Activated CD8-positive, alpha-beta memory T cell treated with anti-CD3 and anti-CD28 coated beads, Interleukin-2, amount 50 U/mL, for 48 hours (primary cell): ENCODE data around the gene ARHGEF5.
"Not testable (repeated sequence)": the region's sequence is repeated elsewhere in the genome, so short reads cannot be mapped to it uniquely, and the experiment has no call there.

Source experiments
- DNase-seq: peaks from one replicate; pipeline ENCODE4 v3.0.0-alpha.2; 2020

The ARHGEF5 gene

GRCh38 chr7:144384555-144385245 lies 29.5 kb downstream of the ARHGEF5 start:
- no peak for DNase-seq

GRCh38 chr7:144386741-144387140 lies 31.5 kb downstream of the ARHGEF5 start:
- DNase-seq, result no peak

GRCh38 chr7:144388950-144389349 lies 33.7 kb downstream of the ARHGEF5 start:
- DNase-seq, result no peak

GRCh38 chr7:144390481-144390880 lies 35.3 kb downstream of the ARHGEF5 start:
- no peak for DNase-seq

GRCh38 chr7:144391014-144391413 lies 35.8 kb downstream of the ARHGEF5 start:
- DNase-seq, result no peak

- no peak for DNase-seq
These were observed 36.6 kb downstream of the ARHGEF5 start for GRCh38 chr7:144391823-144392255.

- no peak for DNase-seq
These were observed 41.9 kb downstream of the ARHGEF5 start for GRCh38 chr7:144397086-144397485.

- DNase-seq, result no peak
These were observed 43.1 kb downstream of the ARHGEF5 start for GRCh38 chr7:144398291-144398690.

GRCh38 chr7:144398911-144399310 lies 43.7 kb downstream of the ARHGEF5 start:
- no peak for DNase-seq

- no peak for DNase-seq
These were observed 44.7 kb downstream of the ARHGEF5 start for GRCh38 chr7:144399946-144400345.

- DNase-seq, result no peak
These were observed 46.3 kb downstream of the ARHGEF5 start for GRCh38 chr7:144401490-144401889.

- DNase-seq, result no peak
These were observed 47.9 kb downstream of the ARHGEF5 start for GRCh38 chr7:144403102-144403501.

- DNase-seq, result no peak
These were observed 48.5 kb downstream of the ARHGEF5 start, which contains the start of gene NOBOX for GRCh38 chr7:144403649-144404061. Gene NOBOX (minus strand): TSS chr7:144403693.

GRCh38 chr7:144404946-144405345 lies 49.7 kb downstream of the ARHGEF5 start:
- DNase-seq, result no peak

GRCh38 chr7:144407266-144407931 lies 52.2 kb downstream of the ARHGEF5 start:
- no peak for DNase-seq

- DNase-seq, result no peak
These were observed 52.9 kb downstream of the ARHGEF5 start for GRCh38 chr7:144408121-144408520.

- no peak for DNase-seq
These were observed 55.2 kb downstream of the ARHGEF5 start for GRCh38 chr7:144410441-144410840.

- DNase-seq, result no peak
These were observed 59.6 kb downstream of the ARHGEF5 start for GRCh38 chr7:144414815-144415214.

- no peak for DNase-seq
These were observed 60.7 kb downstream of the ARHGEF5 start for GRCh38 chr7:144415858-144416257.

GRCh38 chr7:144416341-144416740 lies 61.1 kb downstream of the ARHGEF5 start:
- no peak for DNase-seq

GRCh38 chr7:144418931-144419330 lies 63.7 kb downstream of the ARHGEF5 start:
- not testable (repeated sequence) for DNase-seq

GRCh38 chr7:144427539-144427938 lies 72.3 kb downstream of the ARHGEF5 start:
- DNase-seq, result not testable (repeated sequence)

- no peak for DNase-seq
These were observed 73.2 kb downstream of the ARHGEF5 start for GRCh38 chr7:144428431-144428830.
